ENCODE data around the gene FRAS1. TPM values are rescaled to one million over a fixed set of nuclear protein-coding genes. Genes with fewer than 3 reads are reported as not detected.

Gene FRAS1
- total RNA-seq, 1 experiment from 2014 or later = 82.0 TPM

- TF ChIP-seq PRDM15 (CRISPR knock-in tag; IDR thresholded peaks at IDR 0.05) = no peak
- no peak for TF ChIP-seq ZBTB43 (CRISPR knock-in tag; IDR thresholded peaks at IDR 0.05)
- TF ChIP-seq ZSCAN18 (CRISPR knock-in tag; IDR thresholded peaks at IDR 0.05) = no peak
Observed at GRCh38 chr4:78553043-78553396, 495.9 kb downstream of the FRAS1 start (continued).

GRCh38 chr4:78553529-78554060 is 496.5 kb downstream of the FRAS1 start:
- no peak for ATAC-seq
- peaks cover 5% of the 10 kb centered on the region for H3K36me3 Mint-ChIP-seq
- H3K9me3 Mint-ChIP-seq = no peaks in the 10 kb centered on the region
- no peak overlapping the region for H3K27ac Mint-ChIP-seq
- no peak for TF ChIP-seq ATF1 (CRISPR knock-in tag; IDR thresholded peaks at IDR 0.05)
- TF ChIP-seq SP1 (CRISPR knock-in tag; conservative IDR thresholded peaks at IDR 0.05) = no peak
- TF ChIP-seq MAX (CRISPR knock-in tag; IDR thresholded peaks at IDR 0.05) = no peak
- TF ChIP-seq FOXP1 (CRISPR knock-in tag; IDR thresholded peaks at IDR 0.05; ENCODE audit: borderline replicate concordance) = no peak
- no peak for TF ChIP-seq CDX4 (CRISPR knock-in tag; IDR thresholded peaks at IDR 0.05; ENCODE audit: borderline replicate concordance)
- TF ChIP-seq ATF6 (CRISPR knock-in tag; IDR thresholded peaks at IDR 0.05) = no peak
- no peak for TF ChIP-seq RORB (CRISPR knock-in tag; IDR thresholded peaks at IDR 0.05)
- TF ChIP-seq ZNF532 (CRISPR knock-in tag; IDR thresholded peaks at IDR 0.05; ENCODE audit: borderline replicate concordance) = no peak
- H3K27me3 Mint-ChIP-seq (ENCODE audit: low read depth) = peaks cover 36% of the 10 kb centered on the region
- peaks cover 38% of the 10 kb centered on the region for H3K4me1 Mint-ChIP-seq
- DNase-seq (ENCODE audit: low spot score) = no peak
- no peak overlapping the region for H3K4me3 Mint-ChIP-seq
- CTCF ChIA-PET = no interaction called here
- POLR2A ChIA-PET = no interaction called here

Data from WTC11 (cell line).